ENCODE results near the gene KDM4C. TPM values are rescaled to one million over a fixed set of nuclear protein-coding genes. Genes with fewer than 3 reads are reported as not detected.

KDM4C gene
- total RNA-seq, 1 experiment from 2014 or later = 7.1 TPM

- H3K36me3 ChIP-seq (ENCODE audit: control insufficient read depth, insufficient read depth, low read length) = no peaks in the 10 kb centered on the region
- H3K9me3 ChIP-seq (ENCODE audit: control insufficient read depth, insufficient read depth, low read depth, low read length) = no peaks in the 10 kb centered on the region
- in situ Hi-C loops (cut with HindIII; ENCODE audit: low pct_unique_long_range_greater_than_20kb, low sequenced_read_pairs) = no loop called here
- POLR2A ChIA-PET = interaction anchor here (0.6 kb wide), 1 partner anchor 60 kb away, joined by 3 read pairs; no protein-coding TSS in a partner anchor
- CTCF ChIA-PET = no interaction called here
- no peaks in the 10 kb centered on the region for H3K27me3 ChIP-seq (ENCODE audit: control insufficient read depth, insufficient read depth, low read length)
- H3K4me1 ChIP-seq (ENCODE audit: control insufficient read depth, insufficient read depth, low read length) = no peaks in the 10 kb centered on the region
- H3K4me3 ChIP-seq (ENCODE audit: low read depth in 2 of 2, low read length in 2 of 2) = no peak overlapping the region
- intact Hi-C loops (cut with micrococcal nuclease; ENCODE audit: unreplicated experiment) = no loop called here
- H3K27ac ChIP-seq (ENCODE audit: low read length) = no peak overlapping the region
- ATAC-seq (no peak), DNase-seq (ENCODE audit: low read depth, low spot score) (no peak)
- TF ChIP-seq CTCF (IDR thresholded peaks at IDR 0.05) (no peak), REST (IDR thresholded peaks at IDR 0.05; ENCODE audit: insufficient read depth in 1 of 2, low read depth in 2 of 2, low read length in 1 of 2) (no peak), TCF7L2 (IDR thresholded peaks at IDR 0.05; ENCODE audit: low read depth, low read length) (no peak), SIN3A (IDR thresholded peaks at IDR 0.05; ENCODE audit: borderline replicate concordance, insufficient read depth, low read depth, low read length) (no peak), POLR2AphosphoS5 (IDR thresholded peaks at IDR 0.05; ENCODE audit: low read depth, low read length) (no peak)
- BruUV-seq (replicated peaks) = no TSS peak
Measured at GRCh38 chr9:6926436-6926835, 168.7 kb downstream of the KDM4C start.

GRCh38 chr9:6927838-6928237, 170.1 kb downstream of the KDM4C start:
- no peak overlapping the region for H3K27ac ChIP-seq (ENCODE audit: low read length)
- no TSS peak for BruUV-seq (replicated peaks)
- H3K27me3 ChIP-seq (ENCODE audit: control insufficient read depth, insufficient read depth, low read length) = no peaks in the 10 kb centered on the region
- intact Hi-C loops (cut with micrococcal nuclease; ENCODE audit: unreplicated experiment) (no loop called here), in situ Hi-C loops (cut with HindIII; ENCODE audit: low pct_unique_long_range_greater_than_20kb, low sequenced_read_pairs) (no loop called here)
- no peak for ATAC-seq
- DNase-seq (ENCODE audit: low read depth, low spot score) = no peak
- H3K4me1 ChIP-seq (ENCODE audit: control insufficient read depth, insufficient read depth, low read length) = no peaks in the 10 kb centered on the region
- no peaks in the 10 kb centered on the region for H3K9me3 ChIP-seq (ENCODE audit: control insufficient read depth, insufficient read depth, low read depth, low read length)
- H3K4me3 ChIP-seq (ENCODE audit: low read depth in 2 of 2, low read length in 2 of 2) = no peak overlapping the region
- H3K36me3 ChIP-seq (ENCODE audit: control insufficient read depth, insufficient read depth, low read length) = no peaks in the 10 kb centered on the region
- ChIA-PET POLR2A (no interaction called here), CTCF (no interaction called here)
- TF ChIP-seq REST (IDR thresholded peaks at IDR 0.05; ENCODE audit: insufficient read depth in 1 of 2, low read depth in 2 of 2, low read length in 1 of 2) (no peak), POLR2AphosphoS5 (IDR thresholded peaks at IDR 0.05; ENCODE audit: low read depth, low read length) (no peak), SIN3A (IDR thresholded peaks at IDR 0.05; ENCODE audit: borderline replicate concordance, insufficient read depth, low read depth, low read length) (no peak)
